Mucosa of descending colon (tissue), 3 donors: ENCODE measurements around the gene FAM98B. TPM values are rescaled to one million over a fixed set of nuclear protein-coding genes. Genes with fewer than 3 reads are reported as not detected.

Experiments used
- ATAC-seq: fragments of 200-7000 bp; cut with Tn5 transposase; one replicate; pipeline ENCODE4 v1.9.1; 2020; ENCODE audit warnings: mild to moderate bottlenecking, moderate library complexity
- DNase-seq, 3 donors: peaks; one replicate each; pipeline ENCODE4 v3.0.0-alpha.2; 2020
- H3K36me3 ChIP-seq: fragments of 200-600 bp; one replicate; pipeline ENCODE4 v1.8.0; 2021; ENCODE audit warnings: low read depth, mild to moderate bottlenecking
- H3K4me1 ChIP-seq: fragments of 200-600 bp; one replicate; pipeline ENCODE4 v1.8.0; 2021; ENCODE audit warnings: low read depth, mild to moderate bottlenecking
- H3K4me3 ChIP-seq: fragments of 200-600 bp; one replicate; pipeline ENCODE4 v1.8.0; 2021; ENCODE audit warnings: mild to moderate bottlenecking
- H3K9me3 ChIP-seq: fragments of 200-600 bp; one replicate; pipeline ENCODE4 v1.8.0; 2021; ENCODE audit warnings: mild to moderate bottlenecking
- CTCF ChIP-seq: fragments of 200-600 bp; IDR thresholded peaks from one replicate; pipeline ENCODE4 v1.8.0; 2022; ENCODE audit warnings: antibody characterized with exemption, mild to moderate bottlenecking
- intact Hi-C, 2 donors: fragments of 100-400 bp; cut with DNase I in 1 of 2; cut with micrococcal nuclease in 1 of 2; formaldehyde crosslinking; loops; one replicate each; pipeline versions ENCODE4 v1.11.0 to v1.11.1; 2022; cut with DNase I, micrococcal nuclease
- total RNA-seq, 3 donors: library from RNA; stranded (reverse); fragmentation: NEBNext Ultra II Directional in 2 of 3; extraction: Animal tissue kit (Norgen Biotek cat#: 25700) in 2 of 3; gene quantifications; one replicate each; pipeline versions ENCODE4 v1.2.1 to v1.2.4, GENCODE V29; 2021 to 2023
- donor health status: DM: no; HTN: no; CAD: no; lungs with moderate emphysema.
- donor health status: DM: no; HTN: no; CAD: no.
- donor health status: DM: no; HTN: yes; CAD: no.

FAM98B gene
- total RNA-seq, 3 donors from 2014 or later: 15.8 to 29.7 (median 21.9) TPM

- Histone ChIP-seq H3K4me1 (no peaks in the 10 kb centered on the region), H3K36me3 (no peaks in the 10 kb centered on the region), H3K4me3 (no peak overlapping the region), H3K9me3 (no peaks in the 10 kb centered on the region)
- DNase-seq (no peak), ATAC-seq (no peak)
- intact Hi-C loops: no loop called here
- no peak for TF ChIP-seq CTCF
These were observed 70.2 kb downstream of the FAM98B start for GRCh38 chr15:38524156-38524555.

- H3K9me3 ChIP-seq: no peaks in the 10 kb centered on the region
- intact Hi-C loops: no loop called here
- no peak for DNase-seq
- ATAC-seq: no peak
- no peaks in the 10 kb centered on the region for H3K4me1 ChIP-seq
- TF ChIP-seq CTCF: no peak
- H3K4me3 ChIP-seq: no peak overlapping the region
- H3K36me3 ChIP-seq: no peaks in the 10 kb centered on the region
These were observed 71.6 kb downstream of the FAM98B start for GRCh38 chr15:38525489-38525888.

- no peak for TF ChIP-seq CTCF
- H3K4me3 ChIP-seq: no peak overlapping the region
- ATAC-seq (no peak), DNase-seq (no peak)
- intact Hi-C loops: no loop called here
- H3K9me3 ChIP-seq: no peaks in the 10 kb centered on the region
- no peaks in the 10 kb centered on the region for H3K36me3 ChIP-seq
- no peaks in the 10 kb centered on the region for H3K4me1 ChIP-seq
These were observed 72.2 kb downstream of the FAM98B start for GRCh38 chr15:38526158-38526557.

- Histone ChIP-seq H3K36me3 (no peaks in the 10 kb centered on the region), H3K9me3 (no peaks in the 10 kb centered on the region), H3K4me1 (no peaks in the 10 kb centered on the region), H3K4me3 (no peak overlapping the region)
- DNase-seq: no peak
- intact Hi-C loops: no loop called here
- ATAC-seq: no peak
- TF ChIP-seq CTCF: no peak
These were observed 74.4 kb downstream of the FAM98B start for GRCh38 chr15:38528294-38528693.

- intact Hi-C loops: no loop called here
- Histone ChIP-seq H3K36me3 (no peaks in the 10 kb centered on the region), H3K4me1 (no peaks in the 10 kb centered on the region), H3K4me3 (no peak overlapping the region), H3K9me3 (no peaks in the 10 kb centered on the region)
- no peak for TF ChIP-seq CTCF
- DNase-seq (no peak), ATAC-seq (no peak)
These were observed 76.2 kb downstream of the FAM98B start for GRCh38 chr15:38530113-38530512.

DNA sequence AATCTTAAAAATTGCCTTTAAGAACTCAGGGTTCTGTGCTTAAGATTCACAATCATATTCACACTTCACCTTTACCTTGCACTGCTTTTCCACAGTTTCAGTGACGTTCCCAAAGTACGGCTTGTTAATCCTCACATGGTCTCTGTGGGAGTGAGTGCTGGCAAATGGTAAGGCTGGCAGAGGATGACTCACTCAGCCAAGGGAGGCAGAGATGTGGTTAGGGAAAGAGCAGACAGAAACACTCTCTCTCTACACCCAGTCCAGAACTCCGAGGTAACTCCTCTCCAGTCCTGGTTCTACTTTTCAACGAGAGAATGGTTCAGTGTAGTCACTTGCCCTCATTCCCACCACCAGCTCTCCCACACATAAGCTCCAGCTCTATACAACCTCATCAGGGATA is 77.6 kb downstream of the FAM98B start:
- no peak overlapping the region for H3K4me3 ChIP-seq
- intact Hi-C loops: no loop called here
- DNase-seq (no peak), ATAC-seq (no peak)
- H3K36me3 ChIP-seq: no peaks in the 10 kb centered on the region
- no peak for TF ChIP-seq CTCF
- no peaks in the 10 kb centered on the region for H3K4me1 ChIP-seq
- no peaks in the 10 kb centered on the region for H3K9me3 ChIP-seq
